HG03095 (cell line): ENCODE results near the gene ZDHHC14.

Source experiments
- ATAC-seq: cut with Tn5 transposase; IDR thresholded peaks from one replicate; pipeline ENCODE4 v1.9.1; 2021; ENCODE audit warnings: moderate library complexity; ENCODE audit not compliant: unreplicated experiment

Gene ZDHHC14

DNA sequence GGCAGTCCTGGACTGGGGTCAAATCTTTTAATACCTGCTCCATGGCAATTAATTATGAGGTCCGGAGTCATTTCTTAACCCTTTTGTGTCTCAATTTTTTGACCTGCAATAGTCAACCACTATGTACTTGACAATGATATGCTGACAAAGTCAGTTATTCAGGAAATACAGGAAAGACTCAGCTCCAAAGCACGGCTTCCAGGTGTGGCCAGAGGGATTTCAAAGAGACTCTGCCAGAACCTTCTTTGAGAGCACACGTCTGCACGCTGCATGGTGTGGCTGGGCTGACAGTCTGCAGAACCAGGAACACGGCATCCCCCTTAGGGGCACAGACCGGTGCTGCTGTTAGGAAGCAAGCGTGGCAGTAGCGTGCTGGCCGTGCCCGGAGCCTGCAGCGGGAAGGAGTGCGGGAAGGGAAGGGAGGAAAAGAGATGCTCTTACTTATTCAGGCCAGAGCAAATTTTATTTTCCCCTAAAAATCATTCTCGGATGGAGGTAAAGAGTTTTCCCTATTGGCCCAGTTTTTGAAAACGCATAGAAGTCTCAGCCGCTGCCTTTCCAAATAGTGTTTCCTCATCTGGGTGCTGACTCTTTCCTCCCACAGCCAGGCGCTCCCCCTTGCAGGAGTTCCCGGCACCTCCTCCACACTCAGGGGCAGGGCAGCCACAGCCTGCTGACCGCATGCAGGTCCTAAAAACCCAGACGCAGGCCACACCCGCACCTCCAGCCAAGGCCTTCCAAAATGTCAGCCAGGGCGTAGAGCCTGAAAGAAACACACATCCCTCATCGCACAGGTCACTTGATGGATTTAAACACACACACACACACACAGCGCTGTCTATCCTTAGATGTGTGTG is 254.6 kb downstream of the ZDHHC14 start:
- ATAC-seq, result no peak

DNA sequence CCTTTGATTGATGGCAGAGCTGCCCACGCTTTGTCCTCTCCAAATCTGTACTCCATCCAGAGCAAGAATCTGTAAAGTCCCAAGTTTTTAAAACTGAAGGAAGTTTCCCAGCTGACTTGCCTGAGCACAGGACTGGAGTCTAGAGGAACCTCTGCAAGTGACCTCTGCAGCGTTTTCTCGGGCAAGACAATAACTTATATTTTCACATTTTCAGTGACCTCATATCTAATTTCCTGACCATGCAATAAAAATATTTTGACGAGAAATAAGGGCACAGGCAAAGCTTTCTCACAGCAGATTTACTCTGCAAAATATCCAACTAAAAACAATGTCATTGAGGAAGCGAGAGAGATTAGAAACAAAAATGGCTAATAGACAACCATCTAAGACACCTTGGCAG is 256.5 kb downstream of the ZDHHC14 start:
- ATAC-seq, result no peak

DNA sequence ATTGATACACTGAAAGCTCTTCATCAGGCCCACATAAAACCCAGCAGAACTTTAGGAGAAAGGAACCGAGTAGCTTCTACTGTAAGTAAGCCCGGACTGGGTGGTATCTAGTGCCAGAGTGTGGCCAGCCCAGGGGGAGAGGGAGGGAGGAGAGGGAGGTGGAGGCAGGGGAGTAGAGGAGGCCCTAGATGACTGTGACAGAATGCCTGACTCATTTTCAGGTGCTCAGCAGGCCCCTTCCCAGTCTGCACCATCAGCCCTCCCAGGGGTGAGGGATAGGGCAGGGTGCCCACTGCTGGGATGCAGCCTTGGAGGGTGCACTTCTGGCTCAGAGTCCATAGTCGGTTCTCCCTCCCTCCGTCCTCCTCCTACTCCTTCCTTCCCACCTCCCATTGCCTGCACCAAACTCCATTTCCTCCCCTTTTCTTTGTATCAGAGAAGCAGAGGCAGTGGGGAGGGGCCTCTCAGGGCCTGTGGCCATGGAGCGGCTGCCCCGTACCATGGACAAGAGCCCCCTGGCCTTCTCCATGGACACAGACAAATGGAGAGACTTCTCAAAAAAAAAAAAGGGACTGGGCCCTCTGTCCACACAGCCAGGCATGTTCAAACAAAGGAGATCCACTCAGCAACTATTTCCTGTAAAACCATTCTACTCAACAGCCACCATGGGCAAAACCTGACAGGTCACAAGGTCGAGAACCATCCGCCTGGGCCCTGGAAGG is 257.1 kb downstream of the ZDHHC14 start:
- no peak for ATAC-seq

DNA sequence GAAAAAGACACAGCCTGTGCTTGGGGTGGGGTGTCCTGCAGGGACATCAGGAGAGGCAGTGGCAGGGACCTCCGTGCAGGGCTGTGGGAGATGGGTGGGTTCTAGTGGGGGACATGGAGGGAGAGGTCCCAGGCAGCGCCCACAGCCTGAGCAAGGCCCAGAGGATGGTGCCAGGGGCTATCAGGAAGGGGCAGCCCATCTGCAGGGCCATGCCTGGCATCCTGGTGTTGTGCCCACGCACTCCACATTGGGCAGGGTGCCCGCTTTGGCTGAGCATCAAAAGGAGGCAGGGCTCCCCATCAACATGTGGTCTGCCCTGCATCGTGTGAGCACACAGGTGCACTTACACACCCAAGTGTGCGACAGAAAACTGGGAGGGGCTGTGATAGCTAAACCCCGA is 257.8 kb downstream of the ZDHHC14 start:
- no peak for ATAC-seq

DNA sequence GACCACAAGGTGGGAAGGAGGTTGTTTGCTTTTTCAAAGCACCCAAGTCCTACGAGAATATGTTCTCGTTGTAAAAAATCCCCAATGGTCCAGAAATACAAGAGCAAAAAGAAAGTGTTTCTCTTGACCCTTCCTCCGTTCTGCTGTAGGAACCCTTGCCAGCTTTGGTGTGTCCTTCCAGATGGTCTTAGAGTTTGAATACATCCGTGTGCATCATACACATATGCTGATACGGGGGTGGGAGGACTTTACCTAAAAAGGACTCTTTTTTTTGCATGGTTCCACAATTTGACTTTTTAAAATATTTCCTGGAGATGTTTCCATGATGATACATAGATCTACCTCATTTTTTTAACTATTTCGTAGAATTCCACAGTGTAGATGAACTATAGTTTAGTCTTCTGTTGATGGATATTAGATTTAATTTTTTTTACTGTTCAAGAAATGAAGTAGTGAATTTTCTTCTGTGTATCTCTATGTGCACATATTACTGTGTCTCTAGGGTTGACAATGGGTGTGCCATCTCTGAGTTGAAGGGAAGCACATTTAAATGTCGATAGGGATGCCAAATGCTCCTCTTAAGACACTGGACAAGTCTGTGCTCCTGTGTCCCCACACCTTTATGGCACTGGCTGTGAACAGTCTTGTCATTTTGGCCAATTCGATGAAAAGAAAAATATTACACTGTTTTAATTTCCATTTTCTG is 259.9 kb downstream of the ZDHHC14 start:
- no peak for ATAC-seq

DNA sequence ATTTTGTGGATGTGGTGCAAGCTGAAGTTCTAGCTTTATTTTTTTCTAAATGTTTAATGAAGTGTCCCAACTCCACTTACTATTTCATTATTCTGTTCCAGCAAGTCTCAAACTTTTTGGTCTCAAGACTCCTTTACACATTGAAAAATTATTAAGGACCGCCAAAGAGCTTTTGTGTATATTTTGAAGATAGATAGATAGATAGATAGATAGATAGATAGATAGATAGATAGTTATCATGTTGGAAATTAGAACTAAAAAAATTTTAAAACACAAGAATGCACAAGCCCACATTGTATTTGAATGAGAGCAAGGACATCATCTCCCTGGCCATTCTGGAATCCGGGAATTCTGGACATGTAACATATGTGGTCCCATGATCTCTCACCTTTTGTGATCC is 260.8 kb downstream of the ZDHHC14 start:
- no peak for ATAC-seq

DNA sequence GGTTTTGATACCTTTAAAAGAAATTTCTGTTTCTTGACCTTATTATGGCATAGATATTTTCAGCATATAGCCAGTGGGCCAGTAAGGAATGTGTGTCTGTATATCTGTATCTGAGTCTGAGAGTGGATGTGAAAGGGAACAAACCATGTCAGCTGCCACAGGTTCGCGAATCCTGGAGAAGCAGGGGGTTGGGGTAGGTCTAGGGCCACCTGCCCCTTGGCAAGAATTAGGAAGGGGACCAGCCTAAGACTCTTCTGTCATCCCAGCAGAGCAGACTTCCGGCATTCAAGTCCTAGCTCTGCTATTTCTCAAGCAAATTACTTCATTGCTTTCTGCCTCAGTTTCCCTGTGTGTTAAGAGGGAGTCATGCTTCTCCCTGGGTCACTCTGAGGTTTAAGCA is 261.7 kb downstream of the ZDHHC14 start:
- no peak for ATAC-seq

DNA sequence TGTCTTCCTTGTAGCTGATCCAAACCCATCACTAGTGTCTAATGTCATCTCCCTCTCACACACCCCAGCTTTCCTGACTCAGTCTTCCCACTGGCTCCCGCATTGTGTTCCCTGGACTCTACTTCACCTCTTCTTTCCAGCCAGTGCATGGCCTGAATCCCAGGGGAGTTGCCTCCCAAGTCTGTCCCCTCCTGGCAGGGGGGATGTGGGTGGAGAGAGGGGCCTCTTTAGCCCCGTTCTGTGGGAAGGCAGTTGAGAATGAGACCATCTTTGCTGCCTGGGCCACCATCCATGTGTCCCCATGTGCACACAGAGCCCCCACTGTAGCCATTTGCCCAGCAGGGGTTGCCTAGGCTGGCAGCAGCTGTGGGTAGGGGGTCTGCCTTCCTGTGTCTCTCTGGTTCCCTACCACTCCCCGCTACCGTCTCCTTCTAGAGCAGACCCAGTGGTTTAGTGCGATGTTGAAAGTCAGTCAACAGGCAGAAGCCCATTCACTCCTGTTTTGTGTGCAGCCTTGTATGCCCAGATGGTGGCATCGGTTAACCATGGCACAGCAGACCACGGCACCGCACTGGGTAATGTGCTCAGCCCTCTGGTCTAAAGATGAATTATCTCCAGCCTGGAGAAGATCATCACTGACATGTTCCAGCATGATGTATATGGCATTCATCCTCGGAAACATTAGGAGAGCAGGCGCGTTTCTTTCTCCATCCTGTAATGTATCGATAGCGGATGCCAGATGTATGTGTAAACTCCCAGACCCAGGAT is 263.2 kb downstream of the ZDHHC14 start:
- ATAC-seq, result no peak

DNA sequence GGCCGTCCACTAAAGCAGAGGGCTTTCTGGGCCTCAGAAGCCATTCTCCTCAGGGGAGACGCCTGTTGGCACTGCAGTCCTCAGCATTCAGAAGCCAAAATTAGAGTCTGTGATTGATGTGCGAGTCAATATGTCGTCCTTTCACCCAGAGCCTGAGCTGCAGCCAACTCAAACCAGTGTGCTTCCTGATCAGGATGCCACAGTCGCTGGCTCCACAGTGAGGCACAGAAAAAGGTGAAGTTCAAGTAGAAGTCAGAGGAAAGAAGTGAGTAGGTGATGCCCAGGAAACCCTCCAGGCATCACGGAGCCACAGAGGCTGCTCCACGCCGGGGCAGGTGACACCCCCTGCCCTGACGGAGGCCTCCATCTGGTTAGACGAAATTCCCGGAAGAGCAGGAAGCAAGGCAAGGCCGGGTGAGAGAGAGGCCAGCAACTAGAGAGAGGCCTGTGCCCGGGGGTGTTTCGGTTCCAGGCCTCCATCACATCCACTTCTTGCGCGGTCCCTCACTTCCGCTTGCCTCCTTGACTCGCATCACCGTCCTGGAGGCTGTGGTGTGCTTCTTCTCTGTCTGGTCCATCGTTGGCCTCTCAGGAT is 264.3 kb downstream of the ZDHHC14 start:
- ATAC-seq, result no peak

DNA sequence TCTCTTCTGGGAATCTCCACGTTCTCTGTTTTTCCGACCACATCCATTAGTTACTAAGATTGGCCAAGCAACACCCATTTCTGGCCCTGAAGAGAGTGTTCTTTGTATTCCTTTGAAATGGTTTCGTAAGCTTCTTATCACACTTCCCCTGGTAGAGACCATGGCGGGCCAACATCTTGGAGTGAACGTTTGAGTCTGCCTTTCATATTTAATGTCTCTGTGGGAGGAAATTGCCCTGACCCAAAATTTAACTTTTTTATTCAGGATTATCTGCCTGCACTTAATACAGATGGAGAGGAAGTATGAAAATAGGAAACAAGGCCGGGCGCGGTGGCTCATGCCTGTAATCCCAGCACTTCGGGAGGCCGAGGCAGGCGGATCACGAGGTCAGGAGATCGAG is 265.0 kb downstream of the ZDHHC14 start:
- no peak for ATAC-seq

DNA sequence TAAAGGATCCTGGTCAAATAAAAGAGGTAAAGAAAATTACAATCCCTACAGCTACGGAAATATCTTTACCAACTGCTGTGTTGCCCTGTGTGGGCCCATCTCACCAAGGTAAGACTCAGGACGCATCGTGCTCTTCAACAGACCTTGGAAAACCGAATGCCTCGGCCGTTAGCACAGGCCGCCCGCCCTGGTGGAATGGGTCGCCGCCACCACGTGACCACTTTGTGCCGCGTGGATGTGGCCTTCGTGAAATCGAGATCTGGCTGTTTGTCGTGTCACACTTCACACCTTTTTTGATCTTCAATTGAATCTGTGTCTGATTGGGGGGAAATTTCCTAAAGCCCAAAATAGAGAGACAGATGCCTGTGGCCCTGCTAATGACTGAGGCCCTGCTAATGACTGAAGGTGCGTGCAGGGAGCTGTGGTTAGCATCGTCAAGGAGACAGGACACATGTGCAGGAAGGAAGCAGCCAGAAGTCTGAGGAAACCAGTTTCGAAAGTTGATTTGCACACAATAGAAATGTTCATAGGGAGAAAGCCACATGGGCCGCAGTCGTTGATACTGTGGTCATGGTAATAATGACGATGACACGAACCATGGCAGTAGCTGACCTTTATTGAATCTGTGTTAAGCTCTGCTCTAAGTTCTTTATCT is 266.4 kb downstream of the ZDHHC14 start:
- ATAC-seq, result no peak

DNA sequence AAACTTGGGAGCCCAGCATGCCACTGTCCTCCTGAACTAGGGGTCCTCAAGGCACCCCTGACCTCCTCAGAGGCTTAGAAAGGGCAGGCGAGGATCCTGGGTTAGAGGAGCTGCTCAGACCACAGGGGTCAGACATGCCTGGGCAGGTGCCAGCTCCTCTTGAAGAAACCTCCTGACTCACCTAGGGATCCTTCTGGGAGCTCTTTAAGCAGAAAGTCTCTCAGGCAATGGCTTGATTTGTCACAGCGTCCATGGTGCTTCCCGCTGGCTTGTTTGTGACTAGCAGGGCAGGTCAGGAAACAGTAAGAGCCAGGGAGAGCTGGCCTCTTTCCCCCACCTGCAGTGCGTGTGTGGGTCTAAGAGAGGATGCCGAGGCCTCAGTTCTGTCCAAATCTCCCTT is 267.6 kb downstream of the ZDHHC14 start:
- ATAC-seq, result no peak

DNA sequence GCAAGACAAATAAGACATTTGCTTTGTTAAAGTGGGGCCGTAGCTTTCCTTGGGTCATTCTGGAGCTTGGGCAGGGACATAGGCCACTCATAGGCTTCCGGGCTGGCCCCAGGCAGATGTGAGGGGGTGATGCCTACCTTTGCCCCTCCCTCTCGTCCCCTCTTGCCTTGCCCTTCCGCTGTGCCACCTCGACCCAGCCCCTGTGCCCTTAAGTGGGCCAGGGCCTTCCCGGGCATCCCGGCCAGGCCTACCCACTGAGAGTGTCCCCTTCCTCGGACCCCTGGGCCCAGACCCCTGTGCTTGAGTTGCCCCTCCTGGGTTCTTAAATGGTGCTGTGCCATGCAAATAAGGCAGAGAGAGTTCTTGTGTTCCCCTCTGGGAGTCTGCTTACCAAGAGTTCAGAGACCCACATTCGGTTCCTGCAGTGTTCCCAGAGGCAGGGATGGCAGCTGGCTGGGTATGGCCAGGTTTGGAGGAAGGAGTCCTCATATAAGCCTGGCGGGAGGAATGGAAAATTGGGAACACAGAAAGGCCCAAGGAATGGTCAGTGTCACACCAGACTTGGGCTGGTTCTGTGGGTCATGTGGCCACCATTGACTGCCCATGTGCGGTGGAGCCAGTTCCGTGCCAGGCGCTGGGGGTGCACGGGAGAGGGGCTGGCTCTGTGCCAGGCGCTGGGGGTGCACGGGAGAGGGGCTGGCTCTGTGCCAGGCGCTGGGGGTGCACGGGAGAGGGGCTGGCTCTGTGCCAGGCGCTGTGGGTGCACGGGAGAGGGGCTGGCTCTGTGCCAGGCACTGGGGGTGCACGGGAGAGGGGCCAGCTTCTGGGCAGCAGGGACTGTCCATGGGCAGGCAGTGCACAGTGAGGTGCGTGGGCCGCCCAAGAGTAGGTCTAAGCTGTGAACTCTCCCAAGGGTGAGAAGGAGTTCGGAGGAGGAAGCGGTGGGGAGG is 268.6 kb downstream of the ZDHHC14 start:
- no peak for ATAC-seq

DNA sequence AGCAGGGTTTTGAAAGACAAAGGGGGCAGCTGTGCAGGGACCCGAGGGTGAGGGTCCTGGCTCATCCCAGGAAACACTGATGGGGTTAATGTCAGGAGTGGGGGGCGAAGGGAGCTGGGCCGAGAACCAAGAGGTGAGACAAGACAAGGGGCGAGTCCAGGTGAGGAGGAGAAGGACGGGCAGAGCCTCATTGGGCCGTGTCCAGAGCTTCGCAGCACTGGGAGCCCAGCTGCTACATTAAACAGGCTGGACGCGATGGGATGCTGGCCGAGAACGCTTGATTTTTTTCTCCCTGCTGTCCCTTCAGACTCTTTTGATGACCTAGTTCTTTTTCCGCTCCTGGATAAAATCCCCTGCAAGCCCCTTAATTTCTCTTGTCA is 269.3 kb downstream of the ZDHHC14 start:
- ATAC-seq, result no peak

DNA sequence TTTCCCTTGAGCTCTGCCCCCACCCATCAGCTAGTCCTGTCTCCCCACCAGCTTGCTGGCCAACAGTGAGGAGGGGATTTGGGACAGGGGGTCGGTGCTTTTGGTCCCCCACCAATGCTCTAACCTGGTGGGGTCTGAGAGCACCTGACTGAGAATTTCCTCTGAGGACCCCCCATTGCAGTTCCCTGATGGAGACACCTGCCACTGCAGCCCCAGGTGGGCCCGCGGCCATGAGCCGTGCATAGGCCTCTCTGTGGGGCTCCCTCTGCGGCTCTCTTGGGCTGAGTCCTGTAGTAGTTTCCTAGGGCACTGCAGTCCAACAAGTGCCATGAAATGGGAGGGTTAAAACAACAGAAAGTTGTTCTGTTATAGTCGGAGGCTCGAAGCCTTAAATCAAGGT is 269.8 kb downstream of the ZDHHC14 start:
- no peak for ATAC-seq

DNA sequence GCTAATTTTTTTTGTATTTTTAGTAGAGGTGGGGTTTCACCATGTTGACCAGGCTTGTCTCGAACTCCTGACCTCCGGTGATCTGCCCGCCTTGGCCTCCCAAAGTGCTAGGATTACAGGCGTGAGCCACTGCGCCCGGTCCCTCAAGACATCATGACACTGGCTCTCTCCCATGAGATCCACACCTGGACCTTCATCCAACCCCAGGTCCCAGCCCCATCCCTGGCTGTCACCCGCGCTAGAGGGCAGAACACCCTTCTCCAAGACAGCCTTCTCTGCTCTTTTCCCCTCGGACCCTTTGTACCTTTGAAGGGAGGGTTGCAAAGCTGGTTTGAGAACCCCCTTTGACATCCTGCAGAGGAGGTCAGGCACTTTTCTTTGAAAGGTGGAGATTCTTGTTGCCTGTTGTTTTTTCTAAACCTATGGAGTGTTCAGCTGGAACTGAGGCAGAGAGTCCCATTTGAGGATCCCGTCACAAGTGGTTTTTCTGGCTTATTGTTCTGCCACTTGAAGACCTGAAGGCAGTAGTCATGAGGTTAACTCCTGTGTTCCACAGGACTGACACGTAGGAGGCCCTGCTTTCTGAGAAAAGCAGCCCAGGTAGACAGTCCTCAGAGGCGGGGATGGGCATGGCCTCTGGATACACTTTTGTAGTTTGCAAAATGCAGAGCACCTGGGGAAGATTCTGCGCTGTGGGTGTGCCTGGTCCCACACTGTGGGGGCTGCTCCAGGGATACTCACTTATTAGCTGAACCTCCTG is 270.9 kb downstream of the ZDHHC14 start:
- no peak for ATAC-seq

DNA sequence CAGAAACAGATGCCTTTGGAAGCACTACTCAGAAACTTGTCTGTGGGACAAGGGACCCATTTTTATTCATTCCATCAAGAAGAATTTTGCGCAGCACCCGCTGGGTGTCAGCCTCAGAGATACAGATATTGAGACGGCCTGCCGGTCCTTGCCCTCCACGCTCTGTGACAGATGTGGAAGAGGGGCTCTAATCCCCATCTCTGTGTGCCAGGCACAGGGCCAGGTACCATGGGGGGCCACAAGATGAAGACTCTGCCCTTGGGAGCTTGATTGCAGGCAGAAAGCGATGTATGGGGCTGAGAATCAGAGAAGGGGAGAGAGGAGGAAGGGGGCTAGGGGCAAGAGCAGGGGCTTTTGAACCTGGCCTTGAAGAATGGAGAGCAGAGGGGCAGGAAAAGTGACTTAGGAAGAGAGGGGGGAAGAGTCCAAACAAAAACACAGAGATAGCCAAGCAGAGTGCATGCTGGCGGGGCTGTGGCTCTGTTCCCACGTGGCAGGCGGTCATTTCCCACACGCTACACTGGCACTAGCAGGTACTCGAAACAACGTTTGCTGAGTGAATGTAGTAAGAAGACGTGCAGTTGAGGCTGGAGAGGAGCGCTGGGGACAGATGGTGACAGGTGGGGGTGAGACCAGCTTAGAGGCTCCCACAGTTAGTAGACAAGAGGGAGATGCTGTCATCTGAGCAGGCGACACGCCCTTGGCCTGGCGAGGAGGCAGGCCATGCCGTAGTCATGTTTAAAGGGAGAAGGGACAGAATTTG is 271.8 kb downstream of the ZDHHC14 start:
- no peak for ATAC-seq

DNA sequence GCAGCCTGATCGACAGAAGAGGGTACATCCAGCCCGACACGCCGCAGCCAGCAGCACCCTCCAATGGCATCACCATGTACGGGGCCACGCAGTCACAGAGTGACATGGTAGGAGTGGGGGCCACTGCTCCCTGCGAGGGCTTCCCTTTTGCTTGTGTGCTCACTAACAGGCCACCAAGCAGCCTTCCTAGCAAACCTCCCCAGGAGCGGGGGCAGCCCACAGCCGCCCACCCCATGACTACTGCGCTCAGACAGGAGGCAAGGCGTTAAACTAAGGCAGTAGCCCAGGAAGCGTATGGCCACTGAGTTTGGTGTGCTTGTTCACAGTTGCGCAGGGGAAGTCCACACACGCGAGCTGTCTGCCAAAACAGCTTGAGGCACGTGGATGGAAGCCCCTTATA is 272.5 kb downstream of the ZDHHC14 start:
- no peak for ATAC-seq
